Smooth muscle cell (in vitro differentiated cells): Measurements from ENCODE around the gene SELENOS. TPM values are rescaled to one million over a fixed set of nuclear protein-coding genes. Genes with fewer than 3 reads are reported as not detected.

Experiments
- DNase-seq: peaks from one replicate; lab custom pipeline; 2025; ENCODE audit not compliant: unreplicated experiment; lab: John Stamatoyannopoulos, UW
- H2AFZ ChIP-seq: fragments of 200-600 bp; sonication (generic); 2 replicates; pipeline ENCODE4 v1.6.0; 2016; ENCODE audit warnings: antibody characterized with exemption, low read depth, mild to moderate bottlenecking
- H3F3A ChIP-seq: fragments of 200-600 bp; sonication (generic); 2 replicates; pipeline ENCODE4 v1.6.0; 2017; ENCODE audit warnings: antibody characterized with exemption, low read depth
- H3K27ac ChIP-seq: fragments of 200-600 bp; sonication (generic); 2 replicates; pipeline ENCODE4 v1.5.1; 2016; ENCODE audit warnings: low read depth, mild to moderate bottlenecking
- H3K27me3 ChIP-seq: fragments of 200-600 bp; sonication (generic); 2 replicates; pipeline ENCODE4 v1.6.1; 2016; ENCODE audit warnings: low read depth, mild to moderate bottlenecking
- H3K36me3 ChIP-seq: fragments of 200-600 bp; sonication (generic); 2 replicates; pipeline ENCODE4 v1.5.1; 2016; ENCODE audit warnings: low read depth
- H3K4me1 ChIP-seq: fragments of 200-600 bp; sonication (generic); 2 replicates; pipeline ENCODE4 v1.5.1; 2016; ENCODE audit warnings: low read depth
- H3K4me2 ChIP-seq: fragments of 200-600 bp; sonication (generic); 2 replicates; pipeline ENCODE4 v1.6.0; 2016; ENCODE audit warnings: mild to moderate bottlenecking
- H3K4me3 ChIP-seq: fragments of 200-600 bp; sonication (generic); 2 replicates; pipeline ENCODE4 v1.5.1; 2016; ENCODE audit warnings: mild to moderate bottlenecking
- H3K79me2 ChIP-seq: fragments of 200-600 bp; sonication (generic); 2 replicates; pipeline ENCODE4 v1.6.0; 2016; ENCODE audit warnings: low read depth, mild to moderate bottlenecking
- H3K9ac ChIP-seq: fragments of 200-600 bp; sonication (generic); 2 replicates; pipeline ENCODE4 v1.6.0; 2016; ENCODE audit warnings: low read depth
- H3K9me3 ChIP-seq: fragments of 200-600 bp; sonication (generic); replicated peaks from 2 replicates; pipeline ENCODE4 v1.5.1; 2016; ENCODE audit warnings: low read depth
- H4K20me1 ChIP-seq: fragments of 200-600 bp; sonication (generic); 2 replicates; pipeline ENCODE4 v1.6.0; 2016; ENCODE audit warnings: low read depth
- CTCF ChIP-seq: fragments of 200-600 bp; sonication (generic); IDR thresholded peaks from 2 replicates; pipeline ENCODE4 v1.5.1; 2017; ENCODE audit warnings: borderline replicate concordance, mild to moderate bottlenecking, antibody characterized with exemption; ENCODE audit not compliant: insufficient read depth, poor library complexity, severe bottlenecking
- WGBS: methylation state at CpG from one replicate; pipeline ENCODE4 v1.1.7; 2016; ENCODE audit warnings: low lambda C conversion rate; 5-methylcytosine and 5-hydroxymethylcytosine counted together
- polyA plus RNA-seq: library from polyadenylated mRNA; unstranded; fragments of >200 nt; fragmentation: Nextera tagmentation; extraction: Ambion mirVana; gene quantifications from 2 replicates; pipeline ENCODE4 v1.2.1, GENCODE V29; 2016
- total RNA-seq: library from RNA; depleted of rRNA; stranded (reverse); fragments of >200 nt; gene quantifications from 2 replicates; pipeline ENCODE4 v1.2.3, GENCODE V29; 2014

The SELENOS gene
- total and polyA plus RNA-seq, 2 experiments from 2014 or later = 108 to 130 TPM

- Histone ChIP-seq H3K79me2 (peaks cover 99% of the 10 kb centered on the region), H3K4me2 (peak overlapping the region; percentile 59), H2AFZ (no peak overlapping the region), H3K9ac (no peak overlapping the region), H3K27ac (peak overlapping the region; percentile 81), H3K4me1 (peaks cover 14% of the 10 kb centered on the region), H4K20me1 (peaks cover 99% of the 10 kb centered on the region), H3K9me3 (no peaks in the 10 kb centered on the region), H3K36me3 (no peaks in the 10 kb centered on the region), H3K4me3 (no peak overlapping the region), H3F3A (peaks cover 32% of the 10 kb centered on the region), H3K27me3 (no peaks in the 10 kb centered on the region)
- no peak for DNase-seq
- no peak for TF ChIP-seq CTCF
These were observed 49.0 kb downstream of the SELENOS start for GRCh38 chr15:101228313-101228712.

GRCh38 chr15:101225658-101226057 is 51.6 kb downstream of the SELENOS start:
- DNase-seq = no peak
- WGBS = 45% methylated on average over 5 of the region's 5 CpGs
- peaks cover 99% of the 10 kb centered on the region for H4K20me1 ChIP-seq
- no peaks in the 10 kb centered on the region for H3K27me3 ChIP-seq
- H3K27ac ChIP-seq = peak overlapping the region; percentile 81
- H3F3A ChIP-seq = peaks cover 36% of the 10 kb centered on the region
- H3K36me3 ChIP-seq = no peaks in the 10 kb centered on the region
- no peak for TF ChIP-seq CTCF
- H3K4me3 ChIP-seq = no peak overlapping the region
- H2AFZ ChIP-seq = no peak overlapping the region
- no peak overlapping the region for H3K4me2 ChIP-seq
- H3K79me2 ChIP-seq = peaks cover 99% of the 10 kb centered on the region
- H3K4me1 ChIP-seq = peaks cover 17% of the 10 kb centered on the region
- H3K9me3 ChIP-seq = no peaks in the 10 kb centered on the region
- no peak overlapping the region for H3K9ac ChIP-seq

Other genes starting within 250 kb of the SELENOS start
- gene CHSY1, start 25.4 kb downstream of the SELENOS start, total RNA-seq = 123 and 155 TPM in 2 replicates
- 71.8 and 106 TPM in 2 replicates for gene CHSY1, start 25.4 kb downstream of the SELENOS start, polyA plus RNA-seq
- 24.0 and 47.1 TPM in 2 replicates for gene SNRPA1, start 17.8 kb upstream of the SELENOS start, total RNA-seq
- gene SNRPA1, start 17.8 kb upstream of the SELENOS start, polyA plus RNA-seq = 96.9 and 99.0 TPM in 2 replicates
- 17.5 and 21.2 TPM in 2 replicates for gene PCSK6, start 212.2 kb upstream of the SELENOS start, total RNA-seq
- gene PCSK6, start 212.2 kb upstream of the SELENOS start, polyA plus RNA-seq = 17.4 and 17.5 TPM in 2 replicates